ENCODE data around the gene PRDX5.
"Not testable (repeated sequence)": the region's sequence is repeated elsewhere in the genome, so short reads cannot be mapped to it uniquely, and the experiment has no call there.

PRDX5 gene

GRCh38 chr11:64305691-64306562 is 12.0 kb upstream of the PRDX5 start:
- DNase-seq (ENCODE audit: low read depth in 3 of 3, low spot score in 1 of 3): peak in 2 of 3 donors; percentile 51 to 56

DNA sequence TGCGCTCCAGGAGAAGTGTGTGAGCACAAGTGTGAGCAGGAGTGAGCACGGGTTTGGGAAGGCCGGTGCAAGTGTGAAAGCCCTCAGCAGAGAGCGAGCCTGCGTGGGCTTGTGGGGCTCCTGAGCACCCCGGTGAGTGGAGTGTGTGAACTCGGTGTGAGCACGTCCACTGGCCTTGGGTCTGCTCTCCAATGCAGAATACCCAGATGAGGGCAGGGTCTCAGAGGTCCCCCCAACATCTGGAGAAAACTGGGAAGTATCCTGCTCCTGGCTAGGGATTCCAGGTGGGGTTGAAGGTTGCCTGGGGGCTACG is 11.4 kb upstream of the PRDX5 start:
- no peak for DNase-seq (ENCODE audit: low read depth in 3 of 3, low spot score in 1 of 3)

DNA sequence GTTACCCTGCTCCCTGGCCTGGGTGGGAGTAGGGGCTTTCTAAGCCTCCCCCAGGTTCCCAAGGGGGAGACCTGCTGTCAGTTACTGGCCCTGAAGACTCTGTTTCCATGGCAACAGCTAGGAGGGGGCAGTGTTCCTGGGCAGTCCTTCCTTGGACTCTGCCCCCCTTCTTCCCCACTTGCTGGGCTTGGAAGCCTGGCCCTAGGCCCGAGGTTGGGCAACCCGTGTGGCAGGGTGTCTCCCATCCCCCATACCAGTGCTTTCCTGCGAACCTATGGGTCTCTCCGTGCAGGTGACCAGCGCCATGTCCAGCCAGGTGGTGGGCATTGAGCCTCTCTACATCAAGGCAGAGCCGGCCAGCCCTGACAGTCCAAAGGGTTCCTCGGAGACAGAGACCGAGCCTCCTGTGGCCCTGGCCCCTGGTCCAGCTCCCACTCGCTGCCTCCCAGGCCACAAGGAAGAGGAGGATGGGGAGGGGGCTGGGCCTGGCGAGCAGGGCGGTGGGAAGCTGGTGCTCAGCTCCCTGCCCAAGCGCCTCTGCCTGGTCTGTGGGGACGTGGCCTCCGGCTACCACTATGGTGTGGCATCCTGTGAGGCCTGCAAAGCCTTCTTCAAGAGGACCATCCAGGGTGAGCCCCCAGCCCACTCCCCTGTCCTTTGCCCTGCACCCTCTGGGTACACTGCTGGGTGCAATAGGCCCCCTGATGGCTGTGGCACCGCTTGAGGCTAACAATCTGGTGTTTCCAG is 10.9 kb upstream of the PRDX5 start:
- no peak for DNase-seq (ENCODE audit: low read depth in 3 of 3, low spot score in 1 of 3)

GRCh38 chr11:64307795-64308194 is 10.1 kb upstream of the PRDX5 start:
- DNase-seq (ENCODE audit: low read depth in 3 of 3, low spot score in 1 of 3): not testable (repeated sequence)

DNA sequence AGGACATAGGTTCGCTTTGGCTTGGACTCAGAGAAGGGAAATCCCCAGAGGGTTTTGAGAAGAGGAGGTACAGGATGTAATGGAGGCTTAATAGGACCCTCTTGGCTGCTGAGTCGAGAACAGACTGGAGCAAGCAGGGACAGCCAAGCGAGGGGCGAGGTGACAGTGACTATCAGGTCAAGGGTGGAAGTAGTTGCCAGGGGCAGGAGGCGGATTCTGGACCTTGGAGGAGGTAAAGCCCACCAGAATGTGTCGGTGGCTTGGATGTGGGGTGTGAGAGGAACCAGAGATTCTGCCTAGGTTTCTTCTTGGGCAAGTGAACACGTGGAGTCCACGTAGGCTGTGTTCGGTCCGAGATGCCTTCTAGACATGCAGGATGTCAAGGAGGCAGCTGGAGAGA is 5.0 kb upstream of the PRDX5 start:
- no peak for DNase-seq (ENCODE audit: low read depth in 3 of 3, low spot score in 1 of 3)

- no peak for DNase-seq (ENCODE audit: low read depth in 3 of 3, low spot score in 1 of 3)
These were observed 4.3 kb upstream of the PRDX5 start for GRCh38 chr11:64313491-64314145.

GRCh38 chr11:64314146-64314804 is 3.6 kb upstream of the PRDX5 start:
- no peak for DNase-seq (ENCODE audit: low read depth in 3 of 3, low spot score in 1 of 3)

DNA sequence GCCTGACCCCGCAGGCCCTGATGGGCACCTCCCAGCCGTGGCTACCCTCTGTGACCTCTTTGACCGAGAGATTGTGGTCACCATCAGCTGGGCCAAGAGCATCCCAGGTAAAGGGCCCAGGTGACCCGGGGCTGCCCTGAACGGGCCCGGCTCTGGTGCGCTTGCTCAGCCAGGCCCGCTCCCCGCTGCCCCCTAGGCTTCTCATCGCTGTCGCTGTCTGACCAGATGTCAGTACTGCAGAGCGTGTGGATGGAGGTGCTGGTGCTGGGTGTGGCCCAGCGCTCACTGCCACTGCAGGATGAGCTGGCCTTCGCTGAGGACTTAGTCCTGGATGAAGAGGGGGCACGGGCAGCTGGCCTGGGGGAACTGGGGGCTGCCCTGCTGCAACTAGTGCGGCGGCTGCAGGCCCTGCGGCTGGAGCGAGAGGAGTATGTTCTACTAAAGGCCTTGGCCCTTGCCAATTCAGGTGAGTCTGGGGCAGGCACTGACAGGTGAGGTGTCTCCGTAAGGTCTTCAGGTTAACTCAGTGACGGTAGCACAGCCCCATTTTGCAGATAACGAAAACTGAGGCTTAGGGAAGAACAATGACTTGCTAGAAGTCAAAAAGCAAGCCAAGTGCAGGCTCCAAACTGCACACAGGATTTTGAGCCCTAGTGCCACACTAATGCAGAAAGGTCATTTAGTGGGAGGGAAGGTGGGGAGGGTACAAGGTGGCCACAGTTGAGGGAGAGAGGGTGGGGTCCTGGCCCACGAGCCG is 2.9 kb upstream of the PRDX5 start:
- DNase-seq (ENCODE audit: low read depth in 3 of 3, low spot score in 1 of 3): no peak

DNA sequence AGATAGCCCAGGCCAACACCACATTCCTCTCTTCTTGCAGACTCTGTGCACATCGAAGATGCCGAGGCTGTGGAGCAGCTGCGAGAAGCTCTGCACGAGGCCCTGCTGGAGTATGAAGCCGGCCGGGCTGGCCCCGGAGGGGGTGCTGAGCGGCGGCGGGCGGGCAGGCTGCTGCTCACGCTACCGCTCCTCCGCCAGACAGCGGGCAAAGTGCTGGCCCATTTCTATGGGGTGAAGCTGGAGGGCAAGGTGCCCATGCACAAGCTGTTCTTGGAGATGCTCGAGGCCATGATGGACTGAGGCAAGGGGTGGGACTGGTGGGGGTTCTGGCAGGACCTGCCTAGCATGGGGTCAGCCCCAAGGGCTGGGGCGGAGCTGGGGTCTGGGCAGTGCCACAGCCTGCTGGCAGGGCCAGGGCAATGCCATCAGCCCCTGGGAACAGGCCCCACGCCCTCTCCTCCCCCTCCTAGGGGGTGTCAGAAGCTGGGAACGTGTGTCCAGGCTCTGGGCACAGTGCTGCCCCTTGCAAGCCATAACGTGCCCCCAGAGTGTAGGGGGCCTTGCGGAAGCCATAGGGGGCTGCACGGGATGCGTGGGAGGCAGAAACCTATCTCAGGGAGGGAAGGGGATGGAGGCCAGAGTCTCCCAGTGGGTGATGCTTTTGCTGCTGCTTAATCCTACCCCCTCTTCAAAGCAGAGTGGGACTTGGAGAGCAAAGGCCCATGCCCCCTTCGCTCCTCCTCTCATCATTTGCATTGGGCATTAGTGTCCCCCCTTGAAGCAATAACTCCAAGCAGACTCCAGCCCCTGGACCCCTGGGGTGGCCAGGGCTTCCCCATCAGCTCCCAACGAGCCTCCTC is 2.0 kb upstream of the PRDX5 start:
- DNase-seq (ENCODE audit: low read depth in 3 of 3, low spot score in 1 of 3): not testable (repeated sequence)

DNA sequence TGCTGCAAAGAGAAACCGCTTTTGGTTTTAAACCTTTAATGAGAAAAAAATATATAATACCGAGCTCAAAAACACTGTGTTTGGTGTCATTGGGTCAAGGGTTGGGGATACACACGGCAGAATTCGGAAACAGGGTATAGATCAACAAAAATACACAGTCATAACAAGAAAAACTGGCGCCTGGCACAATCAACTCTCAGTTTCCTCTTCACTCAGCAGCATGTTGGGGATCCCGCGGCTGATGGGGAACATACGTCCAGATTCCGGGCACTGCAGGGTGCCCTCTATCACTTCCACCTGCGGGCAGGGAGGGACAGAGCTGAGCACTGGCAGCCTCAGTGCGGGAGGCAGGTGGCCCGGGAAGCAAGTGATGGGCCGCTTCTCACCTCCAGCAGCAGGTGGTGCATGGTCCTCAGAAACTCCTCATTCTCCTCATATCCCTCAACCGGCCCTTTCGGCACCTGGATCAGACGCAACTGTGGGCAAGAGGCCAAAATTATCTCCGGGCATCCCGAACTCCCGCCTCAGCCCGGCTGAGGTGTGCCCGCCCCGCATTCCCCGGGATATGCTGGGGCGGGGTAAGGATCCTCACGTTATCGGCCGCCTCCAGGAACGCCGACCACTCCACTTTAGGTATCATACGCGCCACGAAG is 1.1 kb upstream of the PRDX5 start:
- DNase-seq (ENCODE audit: low read depth in 3 of 3, low spot score in 1 of 3): peak in 1 of 3 donors; percentile 33

- peak; percentile 81 to 95 (median 88) for DNase-seq (ENCODE audit: low read depth in 3 of 3, low spot score in 1 of 3)
These were observed 478 bp upstream of the PRDX5 start, which contains the start of gene TRMT112 for GRCh38 chr11:64317325-64317960. TRMT112 (minus strand) TSS chr11:64317559; CDS start chr11:64317526, 33 bp downstream.

DNA sequence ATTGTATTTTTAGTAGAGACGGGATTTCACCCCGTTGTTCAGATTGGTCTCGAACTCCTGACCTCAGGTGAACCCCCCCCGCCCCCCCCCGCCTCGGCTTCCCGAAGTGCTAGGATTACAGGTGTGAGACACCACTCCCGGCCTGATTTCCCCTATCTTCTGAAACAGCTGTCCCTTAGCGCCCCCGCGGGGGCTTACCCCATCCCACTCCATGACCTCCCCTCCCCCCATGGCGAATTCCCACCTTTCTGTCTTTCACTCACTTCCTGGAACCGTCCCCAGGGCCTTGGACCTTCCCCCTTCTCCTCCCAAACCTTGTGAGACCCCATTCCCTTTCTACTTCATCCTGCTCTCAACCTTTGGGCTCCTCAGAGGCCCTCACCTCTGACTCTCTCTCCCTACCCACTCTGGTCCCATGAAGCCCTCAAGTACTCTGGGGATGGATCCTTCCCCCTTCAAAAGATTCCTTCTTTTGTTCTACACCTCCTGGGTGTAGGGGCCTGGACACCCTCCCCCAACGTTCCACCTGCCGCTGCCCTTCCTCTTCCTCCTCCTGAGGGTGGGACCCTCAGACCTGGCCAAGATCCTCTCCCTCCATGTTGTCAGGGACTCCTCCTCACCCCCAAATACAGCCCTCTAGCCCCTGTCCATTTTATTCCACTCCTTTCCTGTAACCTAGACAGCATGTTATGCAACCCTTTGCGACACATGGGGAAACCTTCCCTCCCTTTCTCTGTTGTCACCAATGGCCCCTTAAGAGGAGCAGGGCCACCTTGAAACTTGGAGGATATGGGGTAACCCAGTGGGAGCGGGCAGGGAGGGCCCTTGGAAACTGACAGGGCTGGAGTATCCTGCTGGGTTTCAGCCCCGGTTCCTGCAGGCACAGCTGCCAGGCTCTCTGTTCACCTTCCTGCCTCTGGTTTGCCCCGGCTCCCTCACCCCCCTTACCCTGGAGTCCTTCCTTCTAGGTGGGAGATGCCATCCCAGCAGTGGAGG is 1.1 kb downstream of the PRDX5 start:
- DNase-seq (ENCODE audit: low read depth in 3 of 3, low spot score in 1 of 3): no peak

DNA sequence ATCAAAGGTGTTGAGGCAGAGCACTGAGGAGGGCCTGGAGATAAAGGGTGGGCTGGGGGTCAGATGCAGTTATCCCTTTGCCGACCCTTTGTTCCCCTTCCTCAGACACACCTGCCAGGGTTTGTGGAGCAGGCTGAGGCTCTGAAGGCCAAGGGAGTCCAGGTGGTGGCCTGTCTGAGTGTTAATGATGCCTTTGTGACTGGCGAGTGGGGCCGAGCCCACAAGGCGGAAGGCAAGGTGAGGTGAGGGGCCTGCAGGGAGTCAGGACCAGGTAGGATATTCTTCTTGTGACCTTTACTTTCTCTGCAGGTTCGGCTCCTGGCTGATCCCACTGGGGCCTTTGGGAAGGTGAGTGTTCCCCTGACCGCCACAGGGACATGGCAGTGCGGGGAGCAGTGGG is 2.6 kb downstream of the PRDX5 start:
- no peak for DNase-seq (ENCODE audit: low read depth in 3 of 3, low spot score in 1 of 3)

DNA sequence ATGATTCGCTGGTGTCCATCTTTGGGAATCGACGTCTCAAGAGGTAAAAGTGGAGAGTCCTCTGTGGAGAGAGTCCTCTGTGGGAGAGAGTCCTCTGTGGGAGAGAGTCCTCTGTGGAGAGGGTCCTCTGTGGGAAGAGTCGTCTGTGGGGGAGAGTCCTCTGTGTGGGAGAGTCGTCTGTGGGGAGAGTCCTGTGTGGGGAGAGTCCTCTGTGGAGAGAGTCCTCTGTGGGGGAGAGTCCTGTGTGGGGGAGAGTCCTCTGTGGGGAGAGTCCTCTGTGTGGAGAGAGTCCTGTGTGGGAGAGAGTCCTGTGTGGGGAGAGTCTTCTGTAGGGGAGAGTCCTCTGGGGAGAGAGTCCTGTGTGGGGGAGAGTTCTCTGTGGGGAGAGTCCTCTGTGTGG is 3.1 kb downstream of the PRDX5 start:
- no peak for DNase-seq (ENCODE audit: low read depth in 3 of 3, low spot score in 1 of 3)

GRCh38 chr11:64321533-64321932 is 3.6 kb downstream of the PRDX5 start:
- no peak for DNase-seq (ENCODE audit: low read depth in 3 of 3, low spot score in 1 of 3)

DNA sequence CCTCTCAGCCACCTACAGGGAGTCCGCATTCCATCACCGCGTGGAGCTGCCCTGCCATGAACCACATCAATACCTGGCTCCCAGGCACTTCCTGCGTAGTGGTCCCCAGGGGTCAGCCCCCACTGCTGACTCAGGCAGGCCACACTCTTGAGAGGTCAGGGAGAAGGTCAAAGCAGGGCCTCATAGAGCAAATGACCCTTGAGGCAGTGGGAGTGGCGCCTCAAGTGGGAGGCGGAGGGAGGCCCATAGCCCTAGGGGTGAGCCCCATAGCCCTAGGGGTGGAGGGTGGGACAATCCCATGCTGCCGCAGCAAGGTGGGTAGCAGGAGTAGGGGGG is 5.0 kb downstream of the PRDX5 start:
- no peak for DNase-seq (ENCODE audit: low read depth in 3 of 3, low spot score in 1 of 3)

- DNase-seq (ENCODE audit: low read depth in 3 of 3, low spot score in 1 of 3): no peak
These were observed 5.5 kb downstream of the PRDX5 start for GRCh38 chr11:64323373-64323772.

GRCh38 chr11:64323984-64324383 is 6.1 kb downstream of the PRDX5 start:
- DNase-seq (ENCODE audit: low read depth in 3 of 3, low spot score in 1 of 3): not testable (repeated sequence)
